Thymus (tissue), 11 donors: ENCODE results near the gene UNC13A. TPM values are rescaled to one million over a fixed set of nuclear protein-coding genes. Genes with fewer than 3 reads are reported as not detected.
"Not testable (repeated sequence)": the region's sequence is repeated elsewhere in the genome, so short reads cannot be mapped to it uniquely, and the experiment has no call there.

ENCODE experiments used
- DNase-seq, 9 donors: peaks; one replicate each; pipeline ENCODE4 v3.0.0-alpha.2; 2013; ENCODE audit warnings: low spot score in 9 of 9, low read depth in 6 of 9, missing footprints in 1 of 9
- H3K27ac ChIP-seq, 2 donors: one replicate each; pipeline ENCODE4 v1.5.1; 2013; ENCODE audit warnings: control low read depth in 1 of 2, low read depth in 1 of 2, low read length in 1 of 2, mild to moderate bottlenecking in 1 of 2, moderate library complexity in 1 of 2
- H3K27me3 ChIP-seq, 2 donors: one replicate each; pipeline ENCODE4 v1.5.1; 2013; ENCODE audit warnings: low read length in 1 of 2; ENCODE audit not compliant: control insufficient read depth in 2 of 2, insufficient read depth in 1 of 2
- H3K36me3 ChIP-seq, 2 donors: one replicate each; pipeline ENCODE4 v1.5.1; 2013; ENCODE audit warnings: low read length in 1 of 2, mild to moderate bottlenecking in 1 of 2, moderate library complexity in 1 of 2; ENCODE audit not compliant: control insufficient read depth in 2 of 2, insufficient read depth in 2 of 2
- H3K4me1 ChIP-seq, 2 donors: one replicate each; pipeline ENCODE4 v1.5.1; 2013; ENCODE audit warnings: low read length in 2 of 2; ENCODE audit not compliant: control insufficient read depth in 2 of 2, insufficient read depth in 2 of 2
- H3K4me3 ChIP-seq, 2 donors: one replicate each; pipeline ENCODE4 v1.5.1; 2013; ENCODE audit warnings: low read length in 2 of 2, control low read depth in 1 of 2, mild to moderate bottlenecking in 1 of 2
- H3K9me3 ChIP-seq, 2 donors: one replicate each; pipeline ENCODE4 v1.5.1; 2013; ENCODE audit warnings: low read length in 1 of 2, mild to moderate bottlenecking in 1 of 2; ENCODE audit not compliant: control insufficient read depth in 2 of 2, insufficient read depth in 1 of 2
- WGBS: extraction: QIAGEN DNeasy Blood & Tissue Kit; methylation state at CpG from one replicate; pipeline ENCODE4 v1.1.7; 2013; 5-methylcytosine and 5-hydroxymethylcytosine counted together
- polyA plus RNA-seq: library from polyadenylated mRNA; stranded (reverse); fragments of 200-250 nt; gene quantifications from one replicate; pipeline ENCODE4 v1.2.3, GENCODE V29; 2013
- total RNA-seq: library from RNA; stranded (reverse); fragments of 120-200 nt; gene quantifications from one replicate; pipeline ENCODE4 v1.2.4, GENCODE V29; 2013
- donor health status: healthy.

Gene UNC13A
- total and polyA plus RNA-seq, 2 donors = 0.19 to 0.32 TPM

DNA sequence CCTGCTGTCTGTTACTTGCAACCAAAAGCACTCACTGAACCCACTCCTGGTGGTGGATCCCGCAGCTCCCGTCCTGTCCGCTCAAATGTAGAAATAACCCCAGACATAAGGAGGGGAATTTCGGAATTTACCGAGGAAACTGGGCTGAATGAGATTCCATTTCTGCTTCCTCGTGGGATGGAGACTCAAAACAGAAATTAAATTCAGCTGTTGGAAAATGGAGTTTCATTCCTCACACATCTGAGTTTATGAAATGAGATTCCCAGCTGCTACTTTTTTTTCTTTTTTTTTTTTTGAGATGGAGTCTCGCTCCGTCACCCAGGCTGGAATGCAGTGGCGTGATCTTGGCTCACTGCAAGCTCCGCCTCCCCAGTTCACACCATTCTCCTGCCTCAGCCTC lies 88.4 kb downstream of the UNC13A start:
- DNase-seq = no peak
- Histone ChIP-seq H3K27ac (no peak overlapping the region), H3K9me3 (peaks cover 0 to 4% of the 10 kb centered on the region in 2 donors), H3K27me3 (peaks cover 0 to 21% of the 10 kb centered on the region in 2 donors), H3K36me3 (no peaks in the 10 kb centered on the region), H3K4me3 (no peak overlapping the region), H3K4me1 (no peaks in the 10 kb centered on the region)
- WGBS = 90% methylated on average over 10 of the region's 10 CpGs

DNA sequence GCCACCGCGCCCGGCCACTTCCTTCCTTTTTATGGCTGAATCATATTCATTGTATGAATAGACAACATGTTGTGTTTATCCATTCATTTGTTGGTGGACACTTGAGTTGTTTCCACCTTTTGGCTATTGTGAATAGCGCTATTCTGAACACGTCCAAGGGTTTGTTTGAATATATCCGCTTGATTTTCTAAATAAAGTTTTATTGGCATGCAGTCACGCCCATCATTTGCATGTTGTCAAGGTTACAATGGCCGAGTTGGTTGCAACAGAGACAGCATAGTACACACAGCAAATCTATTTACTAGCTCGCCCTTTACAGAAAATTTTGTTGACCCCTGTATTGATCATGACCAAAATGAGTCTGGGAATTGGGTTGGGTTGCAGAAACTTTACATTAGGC lies 89.2 kb downstream of the UNC13A start:
- peaks cover 0 to 4% of the 10 kb centered on the region in 2 donors for H3K9me3 ChIP-seq
- no peak overlapping the region for H3K4me3 ChIP-seq
- WGBS = 95% methylated on average over 9 of the region's 9 CpGs
- no peaks in the 10 kb centered on the region for H3K4me1 ChIP-seq
- DNase-seq = no peak
- no peaks in the 10 kb centered on the region for H3K36me3 ChIP-seq
- H3K27me3 ChIP-seq = peaks cover 0 to 17% of the 10 kb centered on the region in 2 donors
- no peak overlapping the region for H3K27ac ChIP-seq

DNA sequence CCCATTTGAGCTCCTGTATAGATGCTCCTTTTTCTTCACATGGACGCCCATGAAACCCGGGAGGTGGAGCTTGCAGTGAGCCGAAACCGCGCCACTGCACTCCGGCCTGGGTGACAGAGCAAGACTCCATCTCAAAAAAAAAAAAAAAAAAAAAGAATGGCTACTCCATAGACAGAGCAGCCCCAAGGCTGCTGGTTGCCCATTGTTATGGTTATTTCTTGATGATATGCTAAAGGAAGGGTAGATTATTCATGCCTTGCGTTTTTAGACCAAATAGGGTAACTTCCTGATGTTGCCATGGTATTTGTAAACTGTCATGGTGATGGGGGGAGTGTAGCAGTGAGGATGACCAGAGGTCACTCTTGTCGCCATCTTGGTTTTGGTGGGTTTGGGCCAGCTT lies 90.1 kb downstream of the UNC13A start:
- H3K36me3 ChIP-seq, H3K4me1 ChIP-seq, H3K4me3 ChIP-seq, H3K27ac ChIP-seq, DNase-seq, H3K9me3 ChIP-seq: not testable (repeated sequence)
- 93% methylated on average over 8 of the region's 8 CpGs for WGBS
- H3K27me3 ChIP-seq = peaks cover 0 to 15% of the 10 kb centered on the region in 2 donors

DNA sequence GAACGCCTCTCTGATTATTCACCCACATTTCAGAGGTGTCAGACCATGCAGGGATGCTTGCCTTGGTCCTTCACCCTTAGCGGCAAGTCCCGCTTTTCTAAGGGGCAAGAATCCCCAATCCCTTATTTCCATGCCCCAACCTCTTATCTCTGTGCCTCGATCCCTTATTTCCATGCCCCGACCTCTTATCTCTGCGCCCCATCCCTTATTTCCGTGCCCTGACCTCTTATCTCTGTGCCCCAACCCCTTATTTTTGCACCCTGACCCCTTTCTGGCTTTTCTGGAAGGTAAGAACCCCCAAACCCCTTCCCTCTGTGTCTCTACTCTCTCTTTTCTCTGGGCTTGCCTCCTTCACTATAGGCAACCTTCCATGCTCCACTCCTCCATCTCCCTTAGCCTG lies 93.9 kb downstream of the UNC13A start:
- not testable (repeated sequence) for H3K27me3 ChIP-seq, H3K36me3 ChIP-seq, DNase-seq, H3K4me3 ChIP-seq, H3K27ac ChIP-seq, H3K4me1 ChIP-seq, H3K9me3 ChIP-seq
- WGBS = 88% methylated on average over 7 of the region's 7 CpGs

DNA sequence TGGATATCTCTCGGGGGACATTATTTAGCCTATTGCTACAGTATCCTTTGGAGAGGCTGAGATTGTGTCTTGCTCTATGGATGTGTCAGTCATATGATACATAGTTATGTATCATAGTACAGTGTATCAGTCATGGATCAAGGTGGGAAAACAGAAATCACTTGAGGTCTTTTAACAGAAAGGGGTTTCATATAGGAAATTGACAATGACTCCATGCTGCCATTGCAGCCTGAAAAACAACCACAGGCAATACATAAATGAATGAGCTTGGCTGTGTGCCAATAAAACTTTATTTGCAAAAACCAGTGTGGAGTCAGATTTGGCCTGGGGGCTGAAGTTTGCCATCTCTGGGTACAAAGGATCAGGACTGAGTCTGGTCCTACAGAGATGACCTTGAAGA lies 97.3 kb downstream of the UNC13A start:
- Histone ChIP-seq H3K27ac (no peak overlapping the region), H3K36me3 (no peaks in the 10 kb centered on the region), H3K4me3 (no peak overlapping the region), H3K9me3 (no peaks in the 10 kb centered on the region), H3K27me3 (no peaks in the 10 kb centered on the region), H3K4me1 (no peaks in the 10 kb centered on the region)
- WGBS = 0% methylated on average over 1 of the region's 1 CpG
- DNase-seq = no peak

DNA sequence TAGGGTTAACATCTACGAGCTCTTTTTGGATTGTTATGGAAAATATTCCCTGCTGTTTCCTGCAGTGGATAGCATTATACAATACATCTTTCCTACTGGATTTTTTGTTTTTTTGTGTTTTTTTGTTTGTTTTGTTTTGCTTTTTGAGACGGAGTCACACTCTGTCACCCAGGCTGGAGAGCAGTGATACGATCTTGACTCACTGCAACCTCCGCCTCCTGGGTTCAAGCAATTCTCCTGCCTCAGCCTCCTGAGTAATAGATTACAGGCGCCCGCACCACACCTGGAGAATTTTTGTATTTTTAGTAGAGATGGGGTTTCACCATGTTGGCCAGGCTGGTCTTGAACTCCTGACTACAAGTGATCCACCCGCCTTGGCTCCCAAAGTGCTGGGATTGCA lies 102.8 kb downstream of the UNC13A start:
- not testable (repeated sequence) for H3K4me3 ChIP-seq, H3K27ac ChIP-seq, H3K9me3 ChIP-seq, H3K4me1 ChIP-seq, H3K27me3 ChIP-seq, DNase-seq
- peaks cover 22 to 26% of the 10 kb centered on the region in 2 donors for H3K36me3 ChIP-seq
- 91% methylated on average over 7 of the region's 7 CpGs for WGBS

DNA sequence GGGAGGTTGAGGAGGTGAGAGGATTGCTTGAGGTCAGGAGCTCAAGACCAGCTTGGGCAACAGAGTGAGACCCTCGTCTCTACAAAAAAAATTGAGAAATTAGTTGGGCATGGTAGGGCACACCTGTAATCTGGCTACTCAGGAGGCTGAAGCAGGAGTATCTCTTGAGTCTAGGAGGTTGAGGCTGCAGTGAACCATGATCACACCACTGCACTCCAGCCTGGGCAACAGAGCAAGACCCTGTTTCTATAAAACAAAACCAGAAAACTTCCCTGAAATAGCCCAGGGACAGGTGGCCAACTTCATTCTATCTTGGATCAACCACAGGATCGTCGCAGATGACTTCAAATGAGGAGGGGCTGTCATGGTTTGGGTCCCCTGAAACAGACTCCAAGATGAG lies 104.0 kb downstream of the UNC13A start:
- Histone ChIP-seq H3K36me3 (peaks cover 33 to 34% of the 10 kb centered on the region in 2 donors), H3K9me3 (no peaks in the 10 kb centered on the region), H3K27ac (no peak overlapping the region), H3K4me3 (no peak overlapping the region), H3K27me3 (no peaks in the 10 kb centered on the region), H3K4me1 (no peaks in the 10 kb centered on the region)
- no peak for DNase-seq
- 89% methylated on average over 3 of the region's 3 CpGs for WGBS

DNA sequence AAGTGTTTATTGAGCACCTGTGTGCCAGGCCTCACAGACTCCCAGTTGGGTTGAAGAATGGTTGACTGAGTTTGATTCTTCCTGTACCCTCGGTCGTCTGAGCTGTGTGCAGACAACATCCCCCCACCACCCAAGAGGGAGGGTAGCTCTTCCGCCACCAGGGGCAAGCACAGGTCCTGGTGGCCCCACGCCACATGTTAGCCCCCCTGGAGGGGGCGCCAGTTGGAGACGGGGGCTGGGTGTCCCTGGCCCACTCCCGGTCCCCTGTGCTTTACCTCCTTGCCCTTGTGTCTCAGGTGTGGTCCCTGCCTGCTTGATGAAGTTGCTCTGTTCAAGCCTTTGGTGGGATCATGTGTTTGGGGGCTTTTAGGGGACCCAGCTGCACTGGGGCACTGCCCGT lies 105.5 kb downstream of the UNC13A start:
- no peak for DNase-seq
- WGBS = 96% methylated on average over 8 of the region's 8 CpGs
- Histone ChIP-seq H3K4me1 (no peaks in the 10 kb centered on the region), H3K4me3 (no peak overlapping the region), H3K27ac (no peak overlapping the region), H3K9me3 (no peaks in the 10 kb centered on the region), H3K36me3 (peaks cover 41 to 42% of the 10 kb centered on the region in 2 donors), H3K27me3 (no peaks in the 10 kb centered on the region)

DNA sequence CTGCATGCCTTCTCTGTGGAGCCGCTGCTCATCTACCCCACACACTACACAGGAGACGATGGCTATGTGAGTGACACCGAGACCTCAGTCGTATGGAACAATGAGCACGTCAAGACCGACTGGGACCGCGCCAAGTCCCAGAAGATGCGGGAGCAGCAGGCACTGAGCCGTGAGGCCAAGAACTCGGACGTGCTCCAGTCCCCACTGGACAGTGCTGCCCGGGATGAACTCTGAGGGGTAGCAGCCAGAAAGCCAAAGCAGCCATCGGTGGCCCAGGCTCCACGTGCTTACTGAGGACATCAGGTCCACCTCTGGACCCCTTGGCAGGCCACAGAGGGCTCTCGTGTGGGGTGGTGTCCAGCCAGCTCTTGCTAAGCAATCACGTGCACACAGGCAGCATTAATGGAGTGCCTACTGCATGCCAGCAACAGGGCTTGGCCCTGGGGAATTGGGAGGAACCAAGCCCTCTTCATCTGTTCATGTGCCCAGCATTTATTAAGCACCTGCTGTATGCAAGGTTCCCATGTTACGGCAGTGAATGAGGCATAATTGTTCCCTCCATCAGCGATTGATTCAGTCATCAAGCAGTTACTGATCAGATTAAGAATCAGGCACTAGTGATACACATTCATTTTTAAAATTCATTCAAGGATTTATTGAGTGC lies 106.8 kb downstream of the UNC13A start:
- no peaks in the 10 kb centered on the region for H3K27me3 ChIP-seq
- H3K4me3 ChIP-seq = no peak overlapping the region
- no peak for DNase-seq
- H3K4me1 ChIP-seq = no peaks in the 10 kb centered on the region
- H3K9me3 ChIP-seq = no peaks in the 10 kb centered on the region
- no peak overlapping the region for H3K27ac ChIP-seq
- peaks cover 45 to 50% of the 10 kb centered on the region in 2 donors for H3K36me3 ChIP-seq
- 95% methylated on average over 19 of the region's 19 CpGs for WGBS
